ENCODE measurements around the gene LCN12.

GRCh38 chr9:136942881-136943230 lies 9.2 kb upstream of the LCN12 start:
- TF ChIP-seq, protein P1, sequence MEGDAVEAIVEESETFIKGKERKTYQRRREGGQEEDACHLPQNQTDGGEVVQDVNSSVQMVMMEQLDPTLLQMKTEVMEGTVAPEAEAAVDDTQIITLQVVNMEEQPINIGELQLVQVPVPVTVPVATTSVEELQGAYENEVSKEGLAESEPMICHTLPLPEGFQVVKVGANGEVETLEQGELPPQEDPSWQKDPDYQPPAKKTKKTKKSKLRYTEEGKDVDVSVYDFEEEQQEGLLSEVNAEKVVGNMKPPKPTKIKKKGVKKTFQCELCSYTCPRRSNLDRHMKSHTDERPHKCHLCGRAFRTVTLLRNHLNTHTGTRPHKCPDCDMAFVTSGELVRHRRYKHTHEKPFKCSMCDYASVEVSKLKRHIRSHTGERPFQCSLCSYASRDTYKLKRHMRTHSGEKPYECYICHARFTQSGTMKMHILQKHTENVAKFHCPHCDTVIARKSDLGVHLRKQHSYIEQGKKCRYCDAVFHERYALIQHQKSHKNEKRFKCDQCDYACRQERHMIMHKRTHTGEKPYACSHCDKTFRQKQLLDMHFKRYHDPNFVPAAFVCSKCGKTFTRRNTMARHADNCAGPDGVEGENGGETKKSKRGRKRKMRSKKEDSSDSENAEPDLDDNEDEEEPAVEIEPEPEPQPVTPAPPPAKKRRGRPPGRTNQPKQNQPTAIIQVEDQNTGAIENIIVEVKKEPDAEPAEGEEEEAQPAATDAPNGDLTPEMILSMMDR (IDR thresholded peaks at IDR 0.05): no peak
- no peak for TF ChIP-seq POLR2A (IDR thresholded peaks at IDR 0.05)

Measured in vagina (tissue), 2 donors.